GF-D8 (cell line): ENCODE data around the gene ARMH4.
A peak's percentile ranks its signal among the peaks of the same experiment; 100 is the strongest.
"Not testable (repeated sequence)": the region's sequence is repeated elsewhere in the genome, so short reads cannot be mapped to it uniquely, and the experiment has no call there.

Source experiments
- DNase-seq: peaks from one replicate; lab custom pipeline; 2025; lab: John Stamatoyannopoulos, UW

ARMH4 gene

DNA sequence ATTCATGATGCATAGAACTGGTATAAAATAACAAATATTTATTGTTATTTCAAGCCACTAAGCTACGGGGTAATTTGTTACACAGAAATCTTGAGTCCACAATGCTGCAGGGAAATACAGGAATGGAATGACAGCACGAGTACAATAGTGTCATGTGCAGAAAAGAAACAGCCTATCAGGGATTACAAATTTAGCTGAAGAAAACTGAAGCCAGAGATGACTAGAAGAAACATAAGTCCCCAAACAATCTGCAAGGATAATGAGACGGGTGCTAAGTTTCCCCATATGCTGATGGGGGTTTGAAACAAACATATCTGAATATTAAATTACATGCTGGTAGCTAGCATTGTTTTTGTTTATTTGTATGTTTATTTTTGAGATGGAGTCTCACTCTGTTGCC is 8.9 kb downstream of the ARMH4 start:
- DNase-seq: no peak

DNA sequence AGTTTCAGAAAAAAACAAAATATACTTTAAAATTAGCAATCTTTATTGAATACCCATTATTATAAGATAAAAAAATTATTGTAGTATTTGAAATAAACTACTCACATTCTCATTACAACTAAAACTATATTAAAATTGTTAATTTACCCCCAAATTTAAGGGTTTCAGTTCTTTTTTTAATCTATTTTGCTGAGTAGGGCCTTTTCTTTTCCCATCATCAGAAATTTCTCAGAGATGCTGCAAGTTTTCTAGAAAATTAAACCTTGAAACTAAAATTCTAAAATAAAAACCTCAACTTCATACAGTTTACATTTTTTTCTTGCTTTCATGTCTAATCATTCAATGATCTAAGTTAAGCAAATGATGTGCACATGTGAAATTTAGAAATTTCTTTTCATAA is 10.1 kb downstream of the ARMH4 start:
- no peak for DNase-seq

DNA sequence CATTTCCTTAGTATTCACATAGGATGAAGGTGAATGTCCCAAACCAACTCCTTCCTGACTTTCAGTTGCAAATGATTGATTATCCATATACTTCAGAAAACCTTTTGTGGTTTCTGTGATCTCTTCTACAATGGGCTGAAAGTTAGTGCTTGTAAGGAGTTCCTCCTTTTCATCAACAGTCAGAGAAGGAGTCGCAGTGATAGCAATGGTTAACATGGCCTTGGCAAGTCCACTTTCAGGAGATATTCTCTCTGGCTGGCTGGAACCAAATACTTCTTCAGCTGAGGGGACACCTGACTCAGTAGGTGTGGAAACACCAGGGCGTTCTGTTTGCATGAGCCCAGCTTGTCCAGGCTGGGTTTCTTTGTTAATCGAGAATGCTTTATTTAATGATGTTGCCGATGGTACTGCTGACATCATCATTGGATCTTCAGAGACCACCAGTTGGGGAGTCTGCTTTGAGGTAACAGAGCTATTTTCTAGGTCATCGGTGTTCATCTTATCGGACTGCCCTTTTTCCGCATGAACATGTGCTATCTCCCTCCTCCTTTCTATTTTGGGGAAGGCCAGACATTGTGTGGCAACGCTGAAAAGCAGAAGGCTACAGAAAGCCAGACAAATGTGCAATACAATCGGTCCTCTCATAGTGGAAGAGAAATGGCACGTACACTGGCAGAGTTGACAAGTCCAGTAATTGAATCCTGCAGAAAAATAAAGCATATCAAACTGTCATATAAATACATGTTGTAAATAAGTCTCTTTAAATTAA is 13.1 kb downstream of the ARMH4 start:
- no peak for DNase-seq

DNA sequence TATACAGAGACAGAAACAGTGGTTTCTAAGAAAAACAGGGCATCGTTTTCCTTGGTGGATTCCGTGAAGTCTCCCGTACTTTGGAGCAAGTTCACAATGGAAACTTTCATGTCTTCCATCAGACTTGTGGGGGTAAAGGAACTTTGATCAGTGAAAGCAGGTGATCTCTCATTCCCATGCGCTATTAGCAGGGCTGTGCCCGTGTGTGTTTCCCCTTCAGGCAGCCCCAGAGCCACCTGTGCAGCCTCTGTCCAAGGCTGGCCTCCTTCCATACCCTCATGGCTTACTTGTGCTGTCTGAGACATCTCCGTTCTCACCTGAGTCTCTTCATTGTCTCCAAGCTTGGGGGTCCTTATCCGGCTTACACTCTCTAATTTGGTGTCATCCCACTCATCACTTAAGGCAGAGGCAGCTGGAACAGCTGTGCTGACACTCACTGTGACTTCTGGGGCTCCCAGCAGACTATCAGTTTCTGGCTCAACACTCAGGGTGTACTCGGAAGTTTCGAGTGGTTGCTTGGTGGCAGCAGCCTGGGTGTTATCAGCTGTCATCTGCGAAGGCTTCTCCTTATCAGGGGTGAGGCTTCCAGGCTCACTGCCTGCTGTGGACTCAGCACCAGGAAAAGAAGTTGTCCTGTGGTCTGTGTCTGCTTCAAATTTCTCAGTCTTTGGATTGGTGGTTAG is 13.8 kb downstream of the ARMH4 start:
- DNase-seq: no peak

DNA sequence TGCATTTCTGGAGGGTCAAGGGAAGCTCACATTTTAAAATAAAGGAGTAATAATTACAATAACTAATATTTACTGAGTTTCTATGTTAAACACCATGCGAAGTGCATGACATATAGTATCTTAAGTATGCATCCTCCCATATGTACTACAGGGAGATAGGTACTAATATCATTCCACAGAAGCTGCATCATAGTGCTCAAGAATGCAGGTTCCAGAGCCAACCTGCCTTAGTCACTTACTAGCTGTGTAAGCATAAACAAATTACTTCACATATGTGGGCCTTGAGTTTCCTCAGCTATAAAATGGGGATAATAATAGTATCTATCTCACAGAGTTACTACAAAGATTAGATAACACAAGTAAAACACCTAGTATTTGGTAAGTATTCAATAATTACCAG is 18.3 kb downstream of the ARMH4 start:
- DNase-seq: no peak

DNA sequence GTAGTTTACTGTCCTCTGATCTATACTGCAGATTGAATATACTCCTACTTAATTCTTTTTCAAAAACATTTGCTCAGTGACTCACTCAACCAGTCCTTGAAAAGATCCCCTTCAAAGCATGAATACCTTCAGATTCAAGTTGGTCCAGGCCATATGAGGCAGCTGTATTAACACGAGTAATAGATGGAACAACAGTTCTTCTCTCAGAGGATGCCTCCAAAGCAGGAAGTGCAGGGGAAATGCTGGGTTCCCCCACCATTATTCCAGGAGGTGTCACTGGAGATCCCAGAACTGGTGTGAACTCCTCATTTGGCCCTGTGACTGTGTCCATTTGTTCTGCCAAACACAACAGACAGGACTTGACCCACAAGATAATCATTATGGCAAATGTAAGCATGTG is 20.6 kb downstream of the ARMH4 start:
- DNase-seq: no peak

DNA sequence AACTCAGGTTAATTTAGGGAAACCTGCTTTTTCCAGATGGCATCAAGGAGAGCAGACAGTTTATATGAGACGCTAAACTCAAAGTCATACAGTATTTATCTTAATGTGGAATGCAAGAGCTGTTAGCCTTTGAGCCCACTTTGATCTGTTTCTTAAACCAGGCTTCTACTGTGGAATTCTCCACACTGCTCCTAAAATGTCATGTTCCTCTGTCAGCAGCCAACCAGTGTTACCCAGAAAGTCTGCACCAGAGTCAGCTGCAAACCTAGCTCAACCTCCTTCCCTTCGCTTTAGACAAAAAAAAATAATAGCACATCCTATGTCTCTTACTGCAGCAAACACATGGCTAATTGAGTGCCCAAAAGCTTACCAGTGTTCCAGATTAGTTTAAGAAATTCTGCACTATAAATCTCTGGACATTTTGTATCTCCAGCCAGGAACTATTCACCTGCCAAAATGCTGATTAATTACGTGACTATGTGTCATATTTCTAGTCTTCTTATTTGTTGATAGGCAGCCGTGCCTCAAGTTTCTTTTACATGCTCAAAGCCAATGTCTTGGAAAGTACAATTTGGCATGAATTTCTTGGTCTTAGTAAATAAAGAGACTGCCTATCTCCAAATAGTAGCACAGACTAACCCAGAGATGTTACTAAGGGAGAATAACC is 21.8 kb downstream of the ARMH4 start:
- DNase-seq: no peak

DNA sequence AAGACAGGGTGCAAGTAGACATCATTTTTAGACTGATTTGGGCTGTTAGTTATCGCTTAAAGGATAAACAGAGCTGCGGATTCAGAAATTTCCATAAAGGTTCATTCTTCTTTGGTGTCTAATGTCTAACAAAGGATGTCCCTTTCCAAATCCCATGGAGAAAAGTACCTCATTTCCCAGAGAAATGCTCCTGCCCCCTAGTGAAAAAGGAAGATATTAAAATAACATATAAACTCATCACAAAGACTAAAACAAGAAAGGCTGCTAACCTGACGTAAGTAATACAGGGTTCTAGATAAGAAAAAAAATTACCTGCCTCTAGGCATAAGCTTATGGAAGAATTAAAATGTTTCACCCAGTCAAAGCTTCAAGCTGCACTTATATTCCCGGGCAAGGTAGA is 22.8 kb downstream of the ARMH4 start:
- DNase-seq: no peak

DNA sequence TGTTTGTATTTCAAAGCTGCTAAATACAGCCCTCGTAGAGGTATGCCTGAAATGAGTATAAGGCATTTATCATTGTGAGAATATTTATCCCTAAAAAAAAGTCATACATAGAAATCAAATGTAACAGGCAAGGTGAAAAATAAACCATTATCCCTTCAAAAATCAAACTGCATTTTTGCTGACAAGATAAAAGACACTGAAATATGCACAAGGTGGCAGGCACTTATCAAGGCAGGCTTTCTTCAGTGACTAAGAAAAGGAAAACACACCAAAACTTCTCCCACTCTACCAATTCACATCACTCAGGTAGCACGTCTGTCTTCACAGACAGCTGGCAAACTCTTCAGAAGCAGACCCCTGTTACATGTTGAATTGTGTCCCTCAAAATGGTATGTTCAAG is 23.6 kb downstream of the ARMH4 start:
- no peak for DNase-seq

DNA sequence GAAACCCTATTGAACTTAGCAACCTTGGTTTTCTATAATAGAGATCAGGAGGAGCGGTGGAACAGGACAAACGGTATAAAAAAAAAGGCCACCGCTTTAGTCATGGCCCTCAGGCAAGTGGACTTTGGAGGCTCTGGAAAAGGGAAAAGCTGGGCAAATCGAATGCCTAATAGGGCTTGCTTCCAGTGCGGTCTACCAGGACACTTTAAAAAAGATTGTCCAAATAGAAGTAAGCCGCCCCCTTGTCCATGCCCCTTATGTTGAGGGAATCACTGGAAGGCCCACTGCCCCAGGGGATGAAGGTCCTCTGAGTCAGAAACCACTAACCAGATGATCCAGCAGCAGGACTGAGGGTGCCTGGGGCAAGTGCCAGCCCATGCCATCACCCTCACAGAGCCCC is 29.5 kb downstream of the ARMH4 start:
- not testable (repeated sequence) for DNase-seq

DNA sequence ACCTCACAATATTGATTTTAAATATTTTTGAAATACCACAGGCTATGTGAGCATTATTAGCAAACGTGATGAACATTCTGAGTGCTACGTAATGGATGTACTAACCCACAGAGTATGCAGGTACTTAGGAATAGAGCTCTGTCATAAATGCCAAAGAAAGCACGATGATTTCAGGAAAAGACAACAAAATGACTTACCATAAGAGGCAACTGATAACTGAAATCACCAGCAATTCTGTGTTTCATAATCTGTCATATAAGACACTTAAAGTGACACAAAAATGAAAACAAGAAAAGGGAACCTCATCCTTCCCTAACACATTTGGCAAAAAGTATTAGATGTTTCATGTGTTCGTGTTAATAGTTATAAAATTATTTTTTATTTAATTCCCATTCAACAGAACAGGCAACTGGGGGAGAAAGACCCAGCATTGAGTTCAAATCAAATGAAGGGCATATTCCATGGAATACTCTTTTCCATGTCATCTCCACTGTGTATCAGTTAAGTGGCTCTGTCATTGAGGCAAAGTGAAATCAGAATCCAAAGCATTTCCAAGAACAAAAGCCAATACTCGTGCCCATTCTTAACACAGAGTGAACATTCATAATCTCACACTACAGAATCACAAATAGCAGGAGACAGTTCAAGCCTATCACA is 30.4 kb downstream of the ARMH4 start:
- no peak for DNase-seq

DNA sequence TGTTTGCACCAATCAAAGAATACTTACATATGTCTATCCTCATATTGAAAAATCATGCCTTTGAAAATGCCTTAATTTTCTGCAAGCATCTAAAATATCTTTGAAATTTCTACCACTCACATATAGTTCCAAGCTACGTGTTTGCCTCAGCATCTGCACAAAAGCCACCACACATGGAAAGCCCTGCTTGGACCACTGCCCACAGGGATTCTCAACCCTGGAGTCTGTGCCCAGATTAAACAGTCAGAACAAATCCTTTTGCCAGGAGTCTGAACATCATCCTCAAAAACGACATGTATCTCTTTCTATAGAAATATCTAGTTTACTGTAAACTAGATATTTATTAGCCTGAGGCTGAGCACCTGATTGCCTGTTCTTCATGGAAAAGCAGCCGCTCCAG is 32.6 kb downstream of the ARMH4 start:
- no peak for DNase-seq

DNA sequence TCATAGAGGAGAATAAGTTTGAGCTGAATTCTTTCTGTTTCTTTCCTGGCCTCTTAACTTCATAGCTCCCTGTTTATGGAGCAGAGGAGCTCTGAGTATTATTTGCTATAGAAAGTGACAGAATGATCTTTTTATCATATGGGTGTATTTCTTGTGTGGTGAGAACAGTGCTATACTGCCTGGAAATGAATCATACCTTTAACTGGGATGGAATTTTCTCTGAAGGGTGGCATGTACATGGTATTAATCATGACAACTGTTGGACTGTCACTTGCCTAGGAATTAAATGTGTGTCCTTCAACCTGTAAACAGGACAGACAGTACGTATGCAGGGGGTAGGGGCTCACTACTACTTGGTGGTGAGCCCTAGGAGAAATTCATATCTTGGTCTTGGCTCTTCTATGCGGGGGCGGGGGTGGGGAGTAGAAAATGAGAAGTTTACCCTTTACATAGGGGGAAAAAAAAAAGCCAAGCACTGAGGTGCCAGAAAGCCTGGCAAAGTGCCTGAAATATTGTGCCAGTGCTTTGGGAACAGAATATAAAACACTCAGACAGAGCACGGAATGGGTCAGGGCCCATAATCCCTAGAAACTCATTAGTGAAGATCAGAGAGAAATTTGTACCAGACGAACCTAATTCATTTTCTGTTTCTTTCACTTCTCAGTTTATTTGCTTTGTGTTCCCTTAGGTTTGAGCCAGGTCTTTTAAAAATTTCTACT is 33.8 kb downstream of the ARMH4 start:
- no peak for DNase-seq

DNA sequence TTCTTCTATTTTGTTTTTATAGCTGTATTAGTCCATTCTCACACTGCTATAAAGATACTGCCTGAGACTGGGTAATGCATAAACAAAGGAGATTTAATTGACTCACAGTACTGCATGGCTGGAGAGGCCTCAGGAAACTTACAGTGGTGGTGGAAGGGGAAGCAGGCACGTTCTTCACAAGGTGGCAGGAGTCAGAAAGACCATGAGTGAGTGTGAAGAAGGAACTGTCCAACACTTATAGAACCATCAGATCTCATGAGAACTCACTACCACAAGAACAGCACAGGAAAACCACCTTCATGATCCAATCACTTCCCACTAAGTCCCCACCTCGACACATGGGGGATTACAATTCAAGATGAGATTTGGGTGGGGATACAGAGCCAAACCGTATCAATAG is 42.3 kb downstream of the ARMH4 start:
- no peak for DNase-seq

DNA sequence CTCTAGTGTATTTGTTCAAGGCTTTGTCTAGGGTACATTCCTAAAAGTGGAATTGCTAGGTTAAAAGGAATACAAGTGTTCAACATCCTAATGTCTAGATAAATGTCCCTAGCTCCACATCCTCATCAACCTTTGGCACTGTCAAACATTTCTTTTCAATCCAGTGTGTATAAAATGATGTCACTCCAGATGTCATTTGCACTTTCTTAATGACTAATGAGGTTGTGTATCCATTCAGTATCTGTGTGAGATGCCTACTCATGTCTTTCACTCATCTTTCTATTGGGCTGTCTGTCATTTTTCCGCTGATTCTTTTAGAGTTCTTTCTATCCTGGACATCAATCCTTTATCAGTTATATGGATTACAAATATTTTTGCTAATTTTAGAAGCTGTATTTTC is 43.3 kb downstream of the ARMH4 start:
- DNase-seq: no peak

DNA sequence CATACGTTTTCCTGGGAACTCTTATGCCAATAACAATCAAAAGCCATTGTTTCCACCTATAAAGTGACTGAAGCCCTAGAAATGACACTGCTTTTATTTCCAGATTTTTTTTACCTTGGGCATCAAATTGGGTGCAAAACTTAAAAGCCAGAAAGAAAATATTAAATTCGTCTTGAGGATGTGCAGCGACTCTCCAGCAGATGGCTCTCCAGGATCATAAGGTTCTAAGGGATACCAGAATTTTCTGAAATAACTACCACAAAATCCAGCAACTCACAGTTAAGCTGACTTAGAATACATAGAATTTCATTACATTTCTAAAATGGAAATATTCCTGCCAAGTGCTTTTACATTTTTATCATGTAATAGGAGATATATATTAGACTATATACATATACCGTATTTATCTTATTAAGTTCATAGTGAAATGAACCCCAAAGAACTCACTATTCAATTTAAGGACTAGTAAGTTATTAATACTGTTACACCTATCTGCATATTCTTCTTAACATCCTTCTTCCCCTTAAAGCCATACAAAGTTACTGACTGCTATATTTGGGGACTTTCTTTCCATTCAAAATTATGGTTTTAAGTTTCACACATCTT is 44.0 kb downstream of the ARMH4 start:
- DNase-seq: peak; percentile 16

DNA sequence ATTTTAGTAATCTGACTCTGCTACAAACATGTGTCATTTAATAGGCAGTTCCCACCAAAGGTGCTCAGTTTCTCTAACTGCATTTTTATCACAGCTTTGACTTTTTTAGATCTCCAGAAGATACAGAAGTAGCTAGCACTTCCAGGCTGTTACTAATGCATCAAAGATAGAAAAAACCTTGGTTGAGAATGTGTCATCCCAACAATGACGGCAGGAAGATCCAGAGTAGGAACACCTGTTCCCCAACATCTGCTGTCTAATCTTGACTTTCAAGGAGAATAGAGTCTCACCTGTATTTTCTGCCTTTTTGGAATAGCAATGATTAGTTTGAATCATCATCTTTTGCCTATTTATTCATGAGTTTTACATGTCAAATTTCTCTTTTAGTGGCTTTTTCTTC is 45.0 kb downstream of the ARMH4 start:
- no peak for DNase-seq

DNA sequence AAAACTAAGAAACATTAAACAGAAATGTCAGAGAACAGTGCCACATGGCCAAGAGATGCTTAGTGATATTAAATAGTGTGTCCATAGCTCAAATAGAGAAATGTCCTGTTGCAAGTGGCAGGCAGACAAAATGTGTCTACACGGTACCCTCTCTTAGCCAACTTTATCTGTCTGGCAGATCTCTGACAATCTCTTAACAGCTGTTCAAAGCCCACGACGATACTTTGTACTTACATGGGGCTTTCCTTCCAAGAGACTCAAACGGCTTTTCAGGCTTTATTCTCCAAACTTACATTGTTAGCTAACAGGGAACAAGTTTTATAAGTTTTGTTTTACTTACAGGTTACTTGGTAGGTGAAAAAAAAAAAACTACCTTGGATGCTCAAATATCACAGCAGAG is 45.6 kb downstream of the ARMH4 start:
- DNase-seq: no peak

DNA sequence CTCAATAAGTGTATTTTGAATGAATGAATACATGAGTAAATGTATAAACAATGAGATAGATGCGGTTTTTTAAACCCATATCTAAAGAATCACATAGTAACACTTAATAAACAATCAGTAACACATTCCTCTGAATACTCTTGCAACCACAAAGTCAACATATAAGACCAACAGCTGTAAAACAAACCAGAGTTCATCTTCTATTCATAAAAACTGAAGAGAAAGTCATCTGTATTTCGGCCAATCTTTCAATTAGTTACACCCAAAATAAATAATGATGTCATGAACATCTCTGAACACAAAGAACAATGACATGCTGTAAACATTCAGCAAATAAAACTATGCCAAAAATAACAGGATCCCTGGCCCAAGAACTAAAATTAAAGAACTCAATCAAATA is 47.2 kb downstream of the ARMH4 start:
- DNase-seq: no peak

DNA sequence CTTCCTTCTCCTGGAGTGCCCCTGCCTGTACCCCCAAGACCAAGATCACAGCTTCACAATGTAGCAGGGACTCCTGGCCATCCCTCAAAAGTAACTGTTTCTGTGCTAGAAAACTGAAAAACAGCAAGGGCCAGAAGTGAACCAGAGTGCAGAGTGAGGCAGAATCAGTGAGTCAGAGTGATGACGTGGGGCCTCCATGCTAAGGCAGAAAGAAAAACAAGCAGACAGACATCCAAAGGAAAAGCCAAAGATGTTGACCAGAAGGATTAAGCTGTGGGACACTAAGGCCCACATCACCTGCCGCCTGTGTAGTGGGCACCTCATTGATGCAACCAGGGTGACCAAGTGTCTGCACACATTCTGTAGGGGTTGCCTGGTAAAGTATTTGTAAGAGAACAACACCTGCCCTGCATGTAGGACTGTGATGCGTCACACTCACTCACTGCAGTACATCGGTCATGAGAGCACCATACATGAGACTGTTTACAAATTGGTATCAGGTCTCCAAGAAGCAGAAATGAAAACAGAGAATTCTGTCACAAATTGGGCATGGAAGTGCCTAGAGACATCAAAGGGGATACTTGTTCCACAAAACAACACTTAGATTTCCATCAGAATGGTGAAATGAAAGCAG is 51.2 kb downstream of the ARMH4 start:
- DNase-seq: no peak

DNA sequence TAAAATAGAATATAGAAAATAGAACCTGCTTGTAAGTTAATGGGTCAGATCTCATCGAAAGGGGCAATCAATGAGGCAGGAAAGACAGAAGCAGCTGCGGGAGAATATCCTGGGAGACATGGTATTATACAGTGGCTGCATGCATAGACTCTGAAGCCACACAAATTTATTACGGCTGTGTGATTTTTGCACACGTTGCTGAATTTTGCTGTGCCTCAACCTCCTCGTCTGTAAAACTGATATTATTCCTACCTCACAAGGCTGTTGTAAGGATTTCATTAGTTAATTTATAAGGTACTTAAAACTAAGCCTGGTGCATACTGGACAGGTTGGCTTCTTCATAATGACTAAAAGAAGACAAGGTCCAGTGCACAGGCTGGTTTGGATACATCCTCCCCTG is 52.3 kb downstream of the ARMH4 start:
- no peak for DNase-seq
